ENCODE data around the gene PHACTR2.

The PHACTR2 gene

DNA sequence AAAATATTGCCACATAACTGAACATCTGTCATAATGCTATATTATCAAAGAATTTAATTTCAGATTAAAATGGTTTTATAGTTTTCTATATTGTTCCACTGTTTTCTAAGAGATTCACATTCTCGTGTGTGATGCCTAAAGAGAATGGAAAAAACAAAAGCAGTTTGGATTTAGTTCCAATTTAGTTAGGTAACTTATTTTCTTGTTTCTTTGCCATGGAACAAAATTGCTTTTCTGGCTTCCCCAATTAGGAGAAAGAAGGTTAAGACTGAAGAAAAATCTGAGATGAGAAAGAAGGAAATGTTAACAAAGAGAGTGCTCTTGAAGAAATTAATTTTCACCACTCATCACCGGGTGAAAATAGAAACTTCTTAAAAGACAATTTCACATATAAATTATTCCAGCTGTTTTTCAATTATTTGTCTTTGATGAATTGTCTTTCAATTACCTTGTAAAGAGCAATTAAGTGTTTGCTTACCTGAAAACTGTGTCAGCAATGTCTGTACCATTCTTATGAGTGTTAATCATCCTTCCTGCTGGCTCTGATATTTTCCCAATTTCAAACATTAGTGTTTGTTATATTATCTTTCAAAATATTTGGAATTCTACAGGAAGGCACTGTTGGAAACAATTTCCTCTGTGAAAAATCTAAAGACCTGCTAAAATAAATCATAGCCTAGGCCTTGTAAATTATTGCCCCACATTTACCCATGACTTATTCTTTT lies 19.5 kb downstream of the PHACTR2 start:
- in situ Hi-C loops (cut with HindIII; ENCODE audit: low sequenced_read_pairs), result no loop called here
- H3K4me3 ChIP-seq (ENCODE audit: low read depth, low read length), result no peak overlapping the region
- TF ChIP-seq, protein P1, sequence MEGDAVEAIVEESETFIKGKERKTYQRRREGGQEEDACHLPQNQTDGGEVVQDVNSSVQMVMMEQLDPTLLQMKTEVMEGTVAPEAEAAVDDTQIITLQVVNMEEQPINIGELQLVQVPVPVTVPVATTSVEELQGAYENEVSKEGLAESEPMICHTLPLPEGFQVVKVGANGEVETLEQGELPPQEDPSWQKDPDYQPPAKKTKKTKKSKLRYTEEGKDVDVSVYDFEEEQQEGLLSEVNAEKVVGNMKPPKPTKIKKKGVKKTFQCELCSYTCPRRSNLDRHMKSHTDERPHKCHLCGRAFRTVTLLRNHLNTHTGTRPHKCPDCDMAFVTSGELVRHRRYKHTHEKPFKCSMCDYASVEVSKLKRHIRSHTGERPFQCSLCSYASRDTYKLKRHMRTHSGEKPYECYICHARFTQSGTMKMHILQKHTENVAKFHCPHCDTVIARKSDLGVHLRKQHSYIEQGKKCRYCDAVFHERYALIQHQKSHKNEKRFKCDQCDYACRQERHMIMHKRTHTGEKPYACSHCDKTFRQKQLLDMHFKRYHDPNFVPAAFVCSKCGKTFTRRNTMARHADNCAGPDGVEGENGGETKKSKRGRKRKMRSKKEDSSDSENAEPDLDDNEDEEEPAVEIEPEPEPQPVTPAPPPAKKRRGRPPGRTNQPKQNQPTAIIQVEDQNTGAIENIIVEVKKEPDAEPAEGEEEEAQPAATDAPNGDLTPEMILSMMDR (IDR thresholded peaks at IDR 0.05; ENCODE audit: low read depth, low read length), result no peak

DNA sequence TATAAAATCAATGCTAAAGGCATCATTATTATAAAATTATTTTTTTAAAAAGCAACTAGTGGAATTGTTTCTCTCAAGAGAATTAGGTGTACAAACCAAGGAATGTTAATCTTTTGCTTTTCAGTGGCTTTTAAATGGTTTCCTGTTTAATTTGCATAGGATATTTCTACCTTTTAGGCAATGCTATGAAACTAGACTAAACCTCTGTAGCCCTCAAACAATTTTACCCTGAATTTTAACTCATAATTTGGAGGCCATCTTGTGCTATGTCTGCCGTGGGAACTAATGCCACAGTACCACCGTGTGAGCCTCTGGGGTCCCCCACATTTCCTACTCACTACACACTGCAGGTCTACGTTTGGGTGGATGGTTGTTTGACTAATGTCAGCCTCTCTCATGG lies 20.6 kb downstream of the PHACTR2 start:
- DNase-seq (ENCODE audit: low read depth, low spot score), result no peak
- in situ Hi-C loops (cut with HindIII; ENCODE audit: low sequenced_read_pairs), result no loop called here
- TF ChIP-seq, protein P1 (IDR thresholded peaks at IDR 0.05; ENCODE audit: low read depth, low read length), result no peak

More for the DNA sequence above, 19.5 kb downstream of the PHACTR2 start:
- DNase-seq (ENCODE audit: low read depth, low spot score), result no peak

DNA sequence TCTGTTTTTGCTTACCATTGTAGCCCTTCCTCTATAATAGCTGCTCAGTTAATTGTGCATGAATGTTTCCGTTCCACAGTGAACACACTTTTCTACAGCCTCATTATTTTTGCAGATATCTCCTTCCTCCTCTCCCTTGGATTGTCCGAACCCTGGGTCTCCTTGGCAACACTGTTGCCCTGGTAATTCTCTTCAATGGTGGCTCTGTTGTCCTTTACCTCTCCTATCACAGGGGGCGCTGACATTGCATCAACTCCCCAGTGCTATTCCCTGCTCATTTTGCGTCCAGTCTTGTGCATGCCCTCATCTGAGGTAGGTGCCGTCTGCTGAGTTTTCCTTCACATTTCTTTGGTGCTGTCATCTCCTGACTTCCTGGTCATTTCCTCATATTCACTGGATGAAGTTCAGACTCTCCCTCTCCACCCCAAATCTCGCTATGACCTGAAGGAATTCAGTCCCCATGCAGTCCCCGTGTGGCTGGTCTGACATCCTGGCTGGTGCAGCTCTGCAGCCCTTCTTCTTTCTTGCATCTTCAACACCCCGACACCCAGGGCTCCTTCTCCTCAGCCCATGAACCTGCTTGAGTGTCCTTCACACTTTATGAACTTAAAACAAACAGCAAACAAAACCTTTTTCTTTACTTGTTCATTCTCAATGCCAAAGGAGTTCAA lies 21.1 kb downstream of the PHACTR2 start:
- DNase-seq (ENCODE audit: low read depth, low spot score), result no peak
- TF ChIP-seq, protein P1 (IDR thresholded peaks at IDR 0.05; ENCODE audit: low read depth, low read length), result no peak
- in situ Hi-C loops (cut with HindIII; ENCODE audit: low sequenced_read_pairs), result no loop called here
- H3K4me3 ChIP-seq (ENCODE audit: low read depth, low read length), result no peak overlapping the region

More for the DNA sequence above, 20.6 kb downstream of the PHACTR2 start:
- no peak overlapping the region for H3K4me3 ChIP-seq (ENCODE audit: low read depth, low read length)

DNA sequence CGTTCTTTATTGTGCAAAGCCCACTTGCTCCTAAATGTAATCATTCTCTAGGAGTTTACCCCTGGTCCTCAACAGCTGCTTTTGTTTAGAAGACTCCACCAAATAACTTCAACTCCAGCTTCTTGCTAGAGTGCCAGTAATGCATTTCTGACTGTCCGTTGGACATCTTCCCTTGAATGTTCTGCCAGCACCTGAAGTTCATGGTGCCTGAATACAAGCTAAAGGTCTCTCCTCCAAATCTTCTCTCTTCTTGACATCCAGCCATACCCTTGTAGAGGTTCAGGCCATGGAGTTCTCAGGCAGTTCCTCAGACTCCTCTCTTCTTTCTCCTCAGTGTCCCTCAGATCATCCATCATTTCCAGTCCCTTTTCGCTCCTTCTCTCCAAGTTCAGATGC lies 21.7 kb downstream of the PHACTR2 start:
- in situ Hi-C loops (cut with HindIII; ENCODE audit: low sequenced_read_pairs), result no loop called here
- no peak for DNase-seq (ENCODE audit: low read depth, low spot score)
- TF ChIP-seq, protein P1 (IDR thresholded peaks at IDR 0.05; ENCODE audit: low read depth, low read length), result no peak

DNA sequence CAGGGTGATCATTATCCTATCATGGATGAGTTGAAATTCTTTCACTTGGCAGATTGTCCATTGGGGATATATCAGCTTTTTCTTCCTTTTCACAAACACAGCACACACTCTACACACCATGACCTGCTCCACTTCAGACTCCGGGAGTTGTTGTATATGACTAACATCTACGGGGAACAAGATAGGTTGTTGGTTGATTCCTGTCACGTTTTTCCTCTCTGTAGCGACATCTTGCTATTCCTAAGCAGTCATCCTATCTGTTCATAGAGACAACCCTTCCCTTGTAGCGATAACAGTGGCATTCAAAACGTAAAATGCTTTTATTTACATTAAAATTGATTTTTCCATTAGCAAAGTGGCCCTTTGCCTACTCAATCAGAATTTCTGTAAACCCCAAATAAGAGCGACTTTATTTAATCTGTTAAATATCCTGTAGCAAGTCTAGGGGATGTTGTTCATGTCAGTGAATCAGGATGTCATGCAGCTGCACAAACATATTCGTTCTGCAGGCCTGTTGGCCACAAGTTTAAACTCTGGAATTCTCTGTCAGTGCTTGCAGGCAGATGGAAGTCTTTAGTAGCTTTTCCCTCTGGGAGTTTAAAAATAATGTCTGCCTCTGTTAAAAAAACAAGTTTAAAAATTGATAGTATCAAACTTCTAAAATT lies 23.1 kb downstream of the PHACTR2 start:
- DNase-seq (ENCODE audit: low read depth, low spot score), result peak; percentile 82
- H3K4me3 ChIP-seq (ENCODE audit: low read depth, low read length), result no peak overlapping the region
- in situ Hi-C loops (cut with HindIII; ENCODE audit: low sequenced_read_pairs), result no loop called here
- TF ChIP-seq, protein P1 (IDR thresholded peaks at IDR 0.05; ENCODE audit: low read depth, low read length), result no peak

More for the DNA sequence above, 21.7 kb downstream of the PHACTR2 start:
- H3K4me3 ChIP-seq (ENCODE audit: low read depth, low read length), result no peak overlapping the region

DNA sequence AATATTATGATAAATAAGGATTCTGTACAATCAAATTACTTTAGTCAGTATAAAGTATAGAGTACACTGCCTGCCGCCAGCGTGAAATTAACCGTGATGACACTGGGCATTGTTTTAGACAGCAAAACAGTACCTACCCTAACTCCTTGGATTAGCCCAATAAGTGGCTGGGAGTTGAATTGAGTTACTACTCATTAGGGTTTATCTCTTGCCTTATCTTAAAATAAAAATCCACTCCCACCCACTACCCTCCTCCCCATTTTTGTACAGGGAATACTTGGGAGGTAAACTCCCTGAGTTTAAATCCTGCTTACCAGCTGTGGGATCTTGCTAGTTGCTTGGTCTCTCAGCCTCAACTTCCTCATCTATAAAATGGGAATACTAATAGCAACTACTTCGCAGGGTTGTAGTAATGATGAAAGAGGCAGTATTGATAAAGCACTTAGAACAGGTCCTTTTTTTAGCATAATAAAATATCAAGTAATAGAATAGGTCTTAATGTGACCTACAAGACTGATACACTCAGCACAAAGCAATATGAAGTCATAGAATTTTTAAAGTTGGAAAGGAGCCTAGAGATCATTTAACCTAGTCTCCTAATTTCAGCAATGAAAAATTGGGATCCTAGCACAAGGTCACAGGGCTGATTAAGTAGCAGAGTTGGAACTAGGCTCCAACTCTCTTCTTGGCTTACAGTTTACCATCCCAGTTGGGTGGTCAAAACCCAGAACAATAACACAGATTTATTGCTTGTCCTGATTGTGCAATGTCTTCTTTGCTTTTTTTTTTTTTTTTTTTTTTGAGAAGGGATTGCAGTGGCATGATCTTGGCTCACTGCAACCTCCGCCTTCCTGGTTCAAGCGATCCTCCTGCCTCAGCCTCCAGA lies 23.8 kb downstream of the PHACTR2 start:
- TF ChIP-seq, protein P1 (IDR thresholded peaks at IDR 0.05; ENCODE audit: low read depth, low read length), result no peak
- in situ Hi-C loops (cut with HindIII; ENCODE audit: low sequenced_read_pairs), result no loop called here
- peak; percentile 34 for DNase-seq (ENCODE audit: low read depth, low spot score)
- H3K4me3 ChIP-seq (ENCODE audit: low read depth, low read length), result no peak overlapping the region
